ENCODE measurements around the gene FNDC5.

FNDC5 gene

GRCh38 chr1:32897082-32898049, 26.7 kb upstream of the FNDC5 start:
- no peak for DNase-seq

GRCh38 chr1:32896451-32896850, 25.7 kb upstream of the FNDC5 start:
- no peak for DNase-seq

- no peak for DNase-seq
Observed at GRCh38 chr1:32895325-32896215, 24.9 kb upstream of the FNDC5 start.

DNA sequence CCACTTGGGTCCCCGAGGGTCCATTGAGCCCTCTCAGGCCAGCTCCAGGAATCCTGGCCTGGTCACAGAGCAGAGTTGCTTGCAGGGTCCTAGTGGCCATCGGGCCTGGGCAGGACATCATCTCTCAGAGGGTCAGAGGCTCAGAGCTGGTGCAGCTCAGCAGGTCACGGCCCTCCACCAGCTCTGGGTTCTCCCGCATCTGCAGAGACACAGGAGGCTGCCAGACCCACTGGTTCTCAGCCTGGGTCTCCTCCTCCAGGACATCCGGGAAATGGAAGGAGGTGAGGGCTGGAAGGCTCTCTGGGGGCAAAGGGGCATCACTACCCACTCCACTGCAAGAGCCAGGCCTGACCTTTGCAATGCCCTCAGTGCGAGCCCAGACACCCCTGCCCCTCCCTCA, 24.0 kb upstream of the FNDC5 start:
- DNase-seq = no peak

GRCh38 chr1:32894019-32894600, 23.4 kb upstream of the FNDC5 start:
- no peak for DNase-seq

- peak in 6 of 14 donors; percentile 24 to 68 (median 47) for DNase-seq
Observed at GRCh38 chr1:32893198-32894018, 22.7 kb upstream of the FNDC5 start.

GRCh38 chr1:32892368-32893197, 21.9 kb upstream of the FNDC5 start:
- peak in 11 of 14 donors; percentile 25 to 76 (median 47) for DNase-seq

- DNase-seq = no peak
Observed at GRCh38 chr1:32891630-32892029, 20.9 kb upstream of the FNDC5 start.

- no peak for DNase-seq
Observed at GRCh38 chr1:32891241-32891570, 20.5 kb upstream of the FNDC5 start.

- no peak for DNase-seq
Observed at GRCh38 chr1:32890516-32891240, 20.0 kb upstream of the FNDC5 start.

GRCh38 chr1:32889731-32890278, 19.1 kb upstream of the FNDC5 start:
- no peak for DNase-seq

GRCh38 chr1:32888677-32889420, 18.1 kb upstream of the FNDC5 start:
- no peak for DNase-seq

DNA sequence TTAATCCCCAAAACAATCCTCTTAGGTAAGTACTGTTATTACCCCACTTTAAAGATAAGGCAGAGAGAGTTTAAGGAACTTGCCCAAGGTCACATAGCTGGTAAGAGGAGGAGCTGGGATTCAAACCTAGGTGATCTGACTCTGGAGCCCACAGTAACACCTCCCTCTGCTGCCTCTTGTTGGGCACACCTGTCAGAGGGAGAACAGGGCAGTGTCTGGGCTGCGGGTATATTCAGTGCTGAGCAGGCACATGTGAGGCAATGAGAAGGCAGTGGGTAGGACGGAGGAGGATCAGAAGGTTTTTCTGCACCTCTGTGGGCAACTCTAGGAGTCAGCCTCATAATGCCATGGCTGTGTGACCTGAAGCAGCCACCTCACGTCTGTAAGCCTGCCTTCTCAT, 17.4 kb upstream of the FNDC5 start:
- DNase-seq = no peak

DNA sequence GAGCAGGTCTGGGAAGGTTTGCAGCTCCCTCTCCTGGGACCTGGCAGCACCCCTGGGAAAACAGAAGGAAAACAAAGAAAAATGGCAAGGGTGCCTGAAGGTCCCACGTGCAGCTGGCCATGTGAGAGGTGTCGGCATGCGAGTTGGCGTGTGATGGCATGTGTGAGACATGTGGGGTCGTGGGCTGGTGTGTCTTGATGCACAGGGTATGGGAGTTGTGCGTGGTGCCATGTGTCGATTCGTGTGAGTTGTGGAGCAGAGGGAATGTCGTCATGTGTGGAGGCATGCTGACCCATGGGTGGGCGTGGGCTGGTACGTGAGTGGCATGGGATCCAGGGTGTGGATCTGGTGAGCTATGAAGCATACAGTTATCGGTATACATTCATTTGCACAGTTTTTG, 16.9 kb upstream of the FNDC5 start:
- no peak for DNase-seq

GRCh38 chr1:32886828-32887414, 16.2 kb upstream of the FNDC5 start:
- peak in 1 of 14 donors; percentile 54 for DNase-seq

DNA sequence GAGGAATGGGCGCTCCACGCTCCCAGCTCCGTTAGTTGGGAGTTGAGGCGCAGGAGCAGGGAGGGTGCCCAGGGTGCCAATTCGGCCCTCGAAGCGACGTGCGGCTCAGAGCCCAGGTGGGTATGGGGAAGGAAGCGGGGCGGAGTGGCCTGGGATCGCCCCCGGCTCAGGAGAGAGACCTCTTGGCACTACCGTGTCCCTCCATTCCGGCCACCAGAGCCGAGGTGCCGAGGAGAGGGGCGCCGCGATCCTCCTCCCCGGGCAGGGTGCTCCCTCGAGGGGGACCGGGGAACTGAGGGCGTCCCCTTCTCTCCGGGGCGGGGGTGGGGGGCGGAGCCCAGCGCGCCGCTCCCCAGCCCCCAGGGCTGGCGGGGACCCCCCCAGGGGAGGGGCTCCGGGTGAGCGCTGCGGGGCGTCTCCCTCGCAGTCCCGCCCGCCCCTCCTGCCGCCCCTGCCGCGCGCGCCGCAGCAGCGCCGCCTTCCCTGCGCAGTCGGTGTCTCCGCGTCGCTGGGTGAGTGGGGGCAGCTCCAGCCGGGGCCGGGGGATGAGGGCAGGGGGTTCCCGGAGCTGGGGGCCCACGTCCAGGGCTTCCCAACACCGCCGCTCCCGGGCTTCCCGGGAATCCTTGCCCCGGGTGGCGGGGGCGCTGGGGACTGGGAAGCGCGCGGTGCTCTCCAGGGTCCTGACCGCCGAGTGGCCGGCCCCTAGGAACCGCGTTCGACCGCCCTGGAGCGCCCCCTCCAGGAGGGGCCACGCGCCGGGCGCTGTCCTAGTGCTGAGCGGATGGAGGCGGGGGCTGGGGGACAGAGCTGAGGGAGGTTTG, 15.5 kb upstream of the FNDC5 start, which contains the start of gene HPCA:
Gene HPCA (plus strand): TSS at position 488 of the 824 bp plus-strand sequence. CDS start 2,408 bp downstream, outside the sequence.
- DNase-seq = peak in 3 of 14 donors; percentile 25 to 59 (median 30)

DNA sequence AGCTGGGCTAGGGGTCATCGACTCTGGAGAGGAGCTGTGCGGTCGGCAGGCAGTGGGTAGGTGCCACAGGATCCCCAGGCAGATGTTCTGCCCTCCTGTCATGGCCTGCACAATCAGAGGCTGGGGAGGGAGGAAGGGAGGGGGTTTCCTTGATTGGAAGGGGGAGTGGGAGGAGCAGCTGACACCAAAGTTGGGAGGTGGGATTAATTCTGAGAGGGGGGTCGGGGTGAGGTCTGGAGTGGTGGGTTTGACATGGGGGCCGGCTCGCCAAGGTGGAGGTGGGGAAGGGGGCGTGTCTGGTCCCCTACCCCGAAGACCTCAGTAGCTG, 14.9 kb upstream of the FNDC5 start:
- no peak for DNase-seq

DNA sequence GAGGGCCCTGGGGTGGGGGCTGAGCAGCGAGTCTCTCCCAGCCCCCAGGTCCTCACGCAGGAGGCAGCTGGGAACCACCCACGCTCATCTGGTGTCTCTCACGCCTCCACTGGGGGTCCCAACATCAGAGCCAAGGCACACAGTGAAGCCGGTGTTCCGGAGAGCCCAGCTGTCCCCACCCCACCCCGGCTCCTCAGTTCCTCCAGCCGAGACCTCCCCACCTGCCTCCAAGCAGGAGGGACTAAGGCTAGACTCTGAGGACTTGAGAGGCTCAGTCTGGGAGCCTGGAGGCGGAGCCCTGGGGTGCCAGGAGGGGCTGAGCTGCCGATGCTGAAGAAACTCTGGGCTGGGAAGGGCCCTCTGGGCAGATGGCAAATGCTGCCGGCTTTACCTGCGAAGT, 14.0 kb upstream of the FNDC5 start:
- DNase-seq = peak in 1 of 14 donors; percentile 34

Data from C1 segment of cervical spinal cord (tissue), 14 donors.